ENCODE measurements around the gene HMGB4. TPM values are rescaled to one million over a fixed set of nuclear protein-coding genes. Genes with fewer than 3 reads are reported as not detected.

Gene HMGB4
- total and polyA plus RNA-seq, 2 of the 4 experiments (the other 2 are of a cell fraction), result not detected

- ChIA-PET POLR2A (ENCODE audit: unreplicated experiment) (no interaction called here), CTCF (no interaction called here)
- ATAC-seq (ENCODE audit: low read depth) (no peak), DNase-seq (no peak)
- Histone ChIP-seq H2AFZ (replicated peaks; ENCODE audit: low read length, poor library complexity) (no peak overlapping the region), H3K14ac (replicated peaks; ENCODE audit: low read depth, low read length) (no peak overlapping the region), H4K8ac (ENCODE audit: low read depth in 2 of 2, low read length in 2 of 2) (no peak overlapping the region), H3K9ac (ENCODE audit: low read depth, low read length) (no peak overlapping the region), H2AK9ac (replicated peaks; ENCODE audit: low read depth, low read length, poor library complexity) (no peak overlapping the region), H3K23ac (ENCODE audit: low read depth, low read length) (no peak overlapping the region), H3K56ac (ENCODE audit: extremely low read depth, insufficient read depth, low read length) (no peak overlapping the region), H3K9me3 (ENCODE audit: control insufficient read depth, insufficient read depth, low read length) (peaks cover 14% of the 10 kb centered on the region), H3K4me2 (ENCODE audit: low read depth, low read length) (no peak overlapping the region), H4K91ac (ENCODE audit: insufficient read depth, low read depth, low read length) (no peak overlapping the region), H3K9me1 (ENCODE audit: insufficient read depth, low read length) (no peaks in the 10 kb centered on the region), H4K20me1 (ENCODE audit: insufficient read depth, low read length) (no peaks in the 10 kb centered on the region), H3K4me3 (ENCODE audit: insufficient read depth, low read depth, low read length) (no peak overlapping the region), H3K79me1 (ENCODE audit: low read depth in 1 of 2, low read length in 2 of 2) (no peaks in the 10 kb centered on the region), H3K27me3 (ENCODE audit: control insufficient read depth, insufficient read depth, low read length) (no peaks in the 10 kb centered on the region), H4K5ac (ENCODE audit: low read depth, low read length) (no peak overlapping the region), H3K27ac (ENCODE audit: insufficient read depth, low read length) (no peak overlapping the region), H3K18ac (ENCODE audit: low read depth, low read length) (no peak overlapping the region), H2AK5ac (ENCODE audit: low read depth, low read length) (no peak overlapping the region), H3K4me1 (ENCODE audit: control insufficient read depth, insufficient read depth, low read length) (no peaks in the 10 kb centered on the region), H2BK120ac (ENCODE audit: low read depth, low read length) (no peak overlapping the region), H2BK15ac (ENCODE audit: low read depth, low read length) (no peak overlapping the region), H2BK5ac (ENCODE audit: low read depth, low read length, poor library complexity, severe bottlenecking) (no peak overlapping the region), H3K4ac (ENCODE audit: low read depth, low read length) (no peak overlapping the region), H2BK20ac (ENCODE audit: low read depth, low read length) (no peak overlapping the region), H3K36me3 (ENCODE audit: control insufficient read depth, insufficient read depth, low read length) (no peaks in the 10 kb centered on the region)
- dilution Hi-C loops (cut with HindIII; ENCODE audit: low sequenced_read_pairs, unreplicated experiment), result no loop called here
- BruUV-seq (replicated peaks), result no TSS peak
- no peak for TF ChIP-seq MAZ (IDR thresholded peaks at IDR 0.05; ENCODE audit: borderline replicate concordance, low read depth, low read length)
- no peak for TF ChIP-seq BHLHE40 (IDR thresholded peaks at IDR 0.05; ENCODE audit: low read depth, low read length)
- TF ChIP-seq ELK1 (IDR thresholded peaks at IDR 0.05; ENCODE audit: borderline replicate concordance, low read depth, low read length), result no peak
- no peak for TF ChIP-seq SMC3 (IDR thresholded peaks at IDR 0.05; ENCODE audit: low read depth, low read length)
- no peak for TF ChIP-seq POLR2A (IDR thresholded peaks at IDR 0.05; ENCODE audit: low read depth, low read length)
- in situ Hi-C loops (cut with MboI; ENCODE audit: low sequenced_read_pairs), result no loop called here
- intact Hi-C loops (cut with micrococcal nuclease), result no loop called here
- no CpG with 5 or more reads among the region's 1 CpG for WGBS, 2 experiments (ENCODE audit: extremely low coverage in 2 of 2, insufficient read length in 1 of 2)
These were observed 22.4 kb upstream of the HMGB4 start for GRCh38 chr1:33841494-33841893.
